NCI-H446 treated with DMSO at 0.1 percent for 48 hours (cell line): ENCODE measurements around the gene FHIT.
"Not testable (repeated sequence)": the region's sequence is repeated elsewhere in the genome, so short reads cannot be mapped to it uniquely, and the experiment has no call there.

ENCODE experiments used
- DNase-seq: peaks from one replicate; lab custom pipeline; 2025; lab: John Stamatoyannopoulos, UW

The FHIT gene

DNA sequence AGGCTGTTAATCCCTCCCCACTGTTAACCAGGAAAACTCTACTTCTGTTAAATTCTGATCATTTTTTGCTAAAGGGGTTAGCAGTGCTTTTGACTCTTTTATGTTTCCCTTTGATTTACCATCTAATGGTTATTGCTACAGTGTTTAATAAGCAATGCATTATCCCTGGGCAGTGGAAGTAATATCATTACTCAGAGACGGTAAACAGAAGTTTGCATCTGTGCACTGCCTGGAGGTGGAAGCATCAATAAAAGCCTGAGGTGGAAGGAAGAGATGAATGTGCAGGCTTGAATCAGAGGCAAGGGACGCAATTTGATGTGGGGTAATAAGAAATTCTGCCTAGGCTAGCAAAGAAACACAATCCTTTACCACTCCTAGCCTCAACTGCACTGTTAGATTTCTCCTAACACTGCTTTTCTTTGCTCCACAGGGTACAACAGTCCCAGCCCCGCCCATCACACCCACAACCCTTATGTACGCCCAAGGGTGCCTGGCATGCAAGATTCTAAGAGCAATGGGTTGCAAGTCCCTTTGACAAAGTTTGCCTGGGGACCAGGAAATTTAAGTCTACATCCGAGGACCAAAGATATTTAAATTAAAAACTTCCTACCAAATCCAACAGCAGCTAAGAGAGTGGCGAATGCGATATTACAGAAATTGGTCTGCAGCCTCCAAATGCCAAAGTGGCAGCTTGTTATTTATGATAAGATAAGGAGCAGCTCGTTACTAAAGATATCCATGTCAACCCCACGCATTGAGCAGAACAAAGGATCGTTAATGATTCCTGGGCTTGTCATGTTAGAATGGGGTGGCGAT is 261.4 kb downstream of the FHIT start:
- no peak for DNase-seq

DNA sequence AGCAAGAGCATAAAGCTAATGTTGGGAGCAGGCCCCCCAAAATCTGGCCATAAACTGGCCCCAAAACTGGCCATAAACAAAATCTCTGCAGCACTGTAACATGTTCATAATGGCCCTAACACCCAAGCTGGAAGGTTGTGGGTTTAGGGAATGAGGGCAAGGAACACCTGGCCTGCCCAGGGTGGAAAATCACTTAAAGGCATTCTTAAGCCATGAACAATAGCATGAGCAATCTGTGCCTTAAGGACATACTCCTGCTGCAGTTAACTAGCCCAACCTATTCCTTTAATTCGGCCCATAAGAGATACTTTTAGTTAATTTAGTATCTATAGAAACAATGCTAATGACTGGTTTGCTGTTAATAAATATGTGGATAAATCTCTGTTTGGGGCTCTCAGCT is 264.1 kb downstream of the FHIT start:
- not testable (repeated sequence) for DNase-seq

DNA sequence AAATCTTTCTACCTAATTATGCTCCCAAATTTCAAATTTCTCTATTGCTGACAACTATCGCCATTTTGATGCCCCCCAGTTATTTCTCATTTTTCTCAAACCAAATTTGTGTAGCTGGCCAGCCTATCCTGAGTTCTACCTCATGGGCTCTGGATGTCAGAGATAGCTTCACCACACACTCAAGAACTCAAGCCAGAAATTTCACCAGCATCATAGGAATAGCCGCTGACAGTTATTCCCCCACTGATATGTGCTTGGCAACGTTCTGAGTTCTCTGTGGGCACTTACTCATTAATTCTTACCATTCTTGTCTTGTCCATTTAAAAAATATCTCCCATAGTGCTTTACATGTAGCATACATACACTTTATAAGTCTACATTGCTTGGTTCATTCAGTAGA is 264.7 kb downstream of the FHIT start:
- no peak for DNase-seq

DNA sequence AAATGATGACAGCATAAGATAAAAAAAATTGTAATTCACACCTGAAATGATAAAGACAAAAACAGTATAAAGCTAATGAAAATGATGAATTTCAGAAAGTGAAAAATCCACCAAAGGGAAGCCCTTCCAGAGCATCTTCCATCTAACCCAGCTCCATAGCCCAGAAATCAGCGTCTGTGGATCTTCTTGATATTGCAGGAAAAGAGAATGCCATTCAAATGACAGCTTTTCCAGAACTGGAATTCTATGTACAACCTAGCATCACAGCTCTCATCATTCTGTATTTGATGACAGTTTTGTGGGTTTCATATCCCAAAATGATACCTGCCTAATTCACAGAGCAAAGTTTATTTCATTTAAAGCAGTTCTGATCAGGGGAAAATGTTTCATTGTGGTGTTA is 267.3 kb downstream of the FHIT start:
- no peak for DNase-seq

DNA sequence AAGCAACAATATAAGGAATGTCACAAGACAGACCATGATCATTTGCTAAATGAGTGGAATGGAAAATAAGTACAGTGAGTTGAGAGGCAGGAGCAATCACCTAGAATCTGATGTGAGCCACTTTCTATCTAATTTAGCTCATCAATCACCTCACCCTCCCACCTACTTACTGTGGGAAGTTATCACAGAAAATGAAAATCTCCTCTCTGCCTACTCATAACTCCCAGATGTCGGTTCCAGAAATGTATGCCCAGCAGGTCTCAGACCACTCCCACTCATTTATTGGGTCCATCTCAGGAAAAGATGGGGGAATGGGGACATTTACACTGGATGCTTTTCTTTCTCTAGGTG is 270.9 kb downstream of the FHIT start:
- no peak for DNase-seq

DNA sequence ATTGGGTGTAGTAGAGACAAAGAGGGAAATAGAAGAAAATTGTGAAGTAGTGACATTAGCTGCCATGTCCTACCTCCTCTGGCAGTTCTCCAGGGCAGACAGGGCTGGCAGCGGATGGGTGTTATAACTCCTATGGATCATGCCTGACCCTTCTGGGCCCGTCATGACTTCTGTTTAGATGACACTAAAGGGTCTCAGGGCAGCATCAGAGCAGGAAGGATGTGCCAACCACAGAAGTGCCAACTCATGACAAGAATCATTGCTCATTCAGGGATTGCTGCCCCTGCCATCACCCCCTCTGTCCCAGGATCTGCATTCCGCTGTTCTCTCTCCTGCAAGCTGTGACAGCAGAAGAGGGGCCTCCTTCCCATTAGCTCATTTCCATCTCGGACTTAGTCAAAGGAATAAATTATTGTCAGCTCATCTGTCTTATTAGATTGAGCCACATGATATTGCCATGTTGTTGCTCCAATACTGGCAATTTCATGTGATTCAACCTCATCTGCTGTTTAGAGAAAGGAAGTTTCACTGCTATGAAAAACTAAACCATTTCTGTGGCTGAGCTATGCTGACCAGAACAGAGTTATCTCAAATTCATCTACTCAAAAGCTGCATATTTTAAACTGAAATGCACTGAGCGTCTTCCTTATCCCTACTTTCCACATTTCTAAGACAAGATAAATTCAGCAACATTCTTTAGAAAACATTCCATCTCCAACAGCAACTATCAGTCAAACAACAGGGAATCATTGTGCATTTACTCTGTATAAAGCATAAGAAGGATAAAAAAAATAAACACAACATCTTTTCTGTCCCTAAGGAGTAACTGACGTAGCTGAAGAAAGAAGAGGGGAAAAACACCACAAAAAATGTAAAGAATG is 271.6 kb downstream of the FHIT start:
- DNase-seq = no peak

DNA sequence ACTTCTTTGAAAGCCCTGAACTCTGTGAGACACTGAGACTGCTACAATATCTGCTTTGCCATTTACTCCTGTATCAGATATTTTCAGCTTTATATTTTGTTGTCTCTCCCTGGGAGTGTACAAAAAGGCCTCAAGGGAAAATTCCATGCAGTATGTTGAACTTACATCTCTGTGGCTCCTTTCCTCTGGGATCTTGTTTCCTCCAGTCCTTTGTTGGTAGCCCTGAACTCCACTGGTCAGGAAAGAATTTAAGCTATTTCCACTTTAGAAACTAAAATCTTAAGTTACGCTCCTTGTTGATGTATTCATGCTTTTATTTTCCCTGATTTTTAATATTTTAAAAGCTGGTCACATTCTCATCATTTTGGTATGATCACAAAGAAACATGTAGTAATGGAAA is 277.9 kb downstream of the FHIT start:
- DNase-seq = no peak

DNA sequence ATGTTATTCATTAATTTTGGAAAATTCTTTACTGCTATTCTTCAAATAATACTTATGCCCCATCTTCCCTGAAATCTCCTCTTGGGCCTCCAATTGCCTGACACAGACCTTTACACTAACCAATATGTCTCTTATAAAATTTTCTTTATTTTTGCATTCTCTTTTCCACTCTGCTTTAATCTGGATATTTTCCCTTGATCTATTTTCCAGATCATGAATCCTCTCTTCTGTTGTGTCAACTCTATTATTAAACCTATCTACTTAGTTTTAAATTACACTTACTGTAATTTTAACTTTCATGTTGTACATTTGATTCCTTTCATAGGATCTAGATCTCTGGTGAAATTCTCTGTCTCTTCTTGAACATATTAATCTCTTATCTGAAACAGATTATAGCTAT is 278.7 kb downstream of the FHIT start:
- no peak for DNase-seq

DNA sequence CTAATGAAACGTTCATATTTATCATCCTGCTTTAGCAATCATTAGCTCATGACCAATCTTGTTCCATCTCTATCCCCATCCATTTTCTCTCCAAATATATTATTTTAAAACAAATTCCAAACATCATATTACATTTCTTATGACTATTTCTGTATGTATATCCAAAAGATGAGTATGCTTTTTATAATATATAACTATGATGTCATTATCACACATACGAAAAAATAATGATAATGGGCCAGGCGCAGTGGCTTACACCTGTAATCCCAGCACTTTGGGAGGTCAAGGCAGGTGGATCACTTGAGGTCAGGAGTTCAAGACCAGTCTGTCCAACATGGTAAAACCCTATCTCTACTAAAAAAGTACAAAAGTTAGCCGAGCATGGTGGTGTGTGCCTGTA is 280.4 kb downstream of the FHIT start:
- no peak for DNase-seq

DNA sequence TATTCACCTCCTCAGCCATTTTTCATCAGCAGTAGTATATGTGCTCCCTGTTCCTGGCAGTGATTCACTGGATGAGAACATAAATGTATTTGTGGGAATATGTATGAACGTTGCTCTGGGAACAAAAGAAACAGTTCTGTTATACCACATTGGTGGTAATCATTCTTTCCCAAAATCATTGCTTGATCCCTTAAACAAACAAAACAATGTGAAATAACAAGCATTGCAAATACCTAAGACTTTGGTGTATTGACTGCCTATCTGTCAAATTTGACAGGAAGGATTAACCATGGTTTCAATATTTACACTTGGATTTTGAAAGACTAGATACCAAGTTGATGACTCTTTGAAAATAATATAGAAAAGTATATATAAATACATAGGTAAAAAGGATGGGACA is 284.1 kb downstream of the FHIT start:
- DNase-seq = no peak

DNA sequence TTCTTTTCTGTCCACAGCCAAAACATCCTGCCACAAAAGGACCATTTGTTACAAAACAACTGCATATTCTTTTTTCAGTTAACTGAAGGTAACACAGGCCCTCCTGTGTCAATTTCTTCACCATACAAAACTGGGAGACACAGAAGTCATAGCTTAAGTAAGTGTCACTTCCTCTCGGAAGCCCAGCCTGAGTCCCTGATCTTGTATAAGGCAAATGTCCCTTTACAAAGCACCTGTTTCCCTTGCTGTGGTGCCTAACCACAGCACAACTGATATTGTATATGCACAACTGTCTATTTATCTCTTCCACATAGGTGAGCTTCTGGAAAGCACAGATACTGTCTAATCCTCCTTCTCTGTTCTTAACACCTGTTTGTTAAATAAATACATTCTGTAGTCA is 293.7 kb downstream of the FHIT start:
- no peak for DNase-seq

DNA sequence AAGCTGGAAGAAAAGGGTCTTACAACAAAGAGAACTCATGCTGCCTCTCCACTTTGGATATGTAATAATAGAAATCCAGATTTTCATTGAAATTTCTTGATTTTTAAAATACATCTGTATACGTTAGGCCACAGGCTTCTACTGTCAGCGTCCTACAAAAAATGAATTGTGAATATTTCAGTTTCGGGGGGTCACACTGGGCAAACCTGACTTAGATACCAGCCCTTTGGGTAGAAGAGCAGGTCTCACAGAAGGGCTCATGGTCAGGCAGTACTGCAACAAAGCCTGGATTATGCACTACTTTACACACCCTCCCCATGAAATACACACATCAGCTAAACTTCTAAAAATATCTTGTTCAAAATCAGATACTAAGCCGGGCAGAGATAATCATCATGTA is 294.5 kb downstream of the FHIT start:
- DNase-seq = no peak

DNA sequence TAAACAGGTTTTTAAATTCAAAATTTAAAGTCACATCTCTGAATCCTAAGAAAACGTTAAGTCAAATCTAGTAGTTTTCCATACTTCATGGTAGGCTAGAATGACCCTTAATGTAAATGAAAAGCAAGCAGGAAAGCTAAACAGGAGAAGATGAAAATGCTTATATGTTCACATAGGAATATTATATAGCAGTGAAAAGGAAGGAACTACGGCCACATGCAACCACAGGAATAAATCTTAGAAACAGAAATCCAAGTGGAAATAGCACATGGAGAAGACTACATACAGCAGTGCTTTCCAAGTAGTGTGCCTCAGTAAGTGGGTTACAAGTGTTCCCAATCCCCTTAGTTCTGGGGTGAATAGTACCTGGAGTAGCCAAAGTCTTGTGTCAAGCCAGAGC is 296.2 kb downstream of the FHIT start:
- DNase-seq = no peak

DNA sequence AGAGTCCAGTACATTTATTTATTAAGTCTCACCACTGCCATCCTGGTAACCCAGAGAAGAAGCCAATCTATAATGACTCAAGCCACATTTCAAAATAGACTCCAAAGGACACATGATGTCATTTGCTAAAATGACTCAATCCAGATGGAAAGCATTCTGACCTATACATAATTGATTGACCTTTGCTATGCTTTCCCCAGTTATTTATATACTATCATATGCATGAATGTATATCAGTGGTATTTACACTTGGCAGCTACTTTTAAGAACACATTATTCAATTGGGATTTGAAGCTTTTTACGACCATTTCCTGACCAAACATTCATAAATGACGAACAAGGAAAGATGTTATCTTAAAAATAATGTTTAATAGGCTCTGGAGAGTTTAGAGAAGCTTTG is 297.2 kb downstream of the FHIT start:
- DNase-seq = no peak

DNA sequence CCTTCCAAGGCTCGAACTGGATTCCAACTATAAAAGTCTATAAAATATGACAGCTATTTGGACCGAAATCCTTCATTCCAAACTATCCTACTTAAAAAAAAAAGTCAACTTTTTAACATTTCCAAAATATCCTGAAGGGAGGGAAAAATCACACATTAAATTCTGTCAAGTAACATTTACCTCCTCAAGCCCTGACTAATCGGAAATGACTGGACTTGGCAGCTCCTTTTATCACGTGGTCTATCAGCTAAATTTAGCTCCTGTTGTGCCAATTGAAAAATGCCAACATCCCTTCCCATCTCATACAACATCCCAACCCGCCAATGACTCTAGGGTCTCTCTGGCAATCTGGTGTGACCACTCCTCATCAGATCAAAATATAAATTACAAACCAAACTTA is 297.9 kb downstream of the FHIT start:
- no peak for DNase-seq

DNA sequence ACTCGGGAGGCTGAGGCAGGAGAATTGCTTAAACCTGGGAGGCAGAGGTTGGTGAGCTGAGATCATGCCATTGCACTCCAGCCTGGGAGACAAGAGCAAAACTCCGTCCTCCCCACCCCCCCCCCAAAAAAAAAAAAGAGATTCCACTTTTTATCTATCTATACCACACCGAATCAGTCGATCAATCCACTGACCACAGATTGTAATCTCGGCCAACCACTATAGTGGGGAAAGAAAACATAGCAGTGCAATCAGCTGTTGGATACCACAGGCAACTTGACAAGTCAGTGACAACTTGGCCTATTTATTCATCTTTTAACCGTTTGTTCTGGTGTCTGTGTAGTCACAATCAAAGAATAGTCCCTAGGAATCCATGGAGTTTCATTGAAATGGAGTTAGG is 299.2 kb downstream of the FHIT start:
- no peak for DNase-seq

DNA sequence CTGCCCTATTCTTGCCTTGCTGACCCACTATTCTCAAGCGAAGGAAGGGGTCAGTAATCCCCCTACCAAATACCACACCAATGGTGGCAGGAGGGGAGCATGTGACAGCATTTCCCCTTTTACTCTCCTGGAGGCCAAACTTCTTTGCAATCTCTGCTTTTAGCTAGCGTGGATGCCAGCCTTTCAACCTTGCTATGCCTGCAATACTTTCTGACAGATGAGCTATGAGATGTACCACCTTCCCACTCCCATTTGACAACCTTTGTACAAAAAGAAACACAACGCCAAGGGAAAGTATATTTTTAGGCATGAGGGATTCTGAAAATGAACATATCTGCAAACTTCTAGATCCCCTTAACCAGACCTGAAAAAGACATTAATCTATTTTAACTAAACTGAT is 302.1 kb downstream of the FHIT start:
- no peak for DNase-seq

DNA sequence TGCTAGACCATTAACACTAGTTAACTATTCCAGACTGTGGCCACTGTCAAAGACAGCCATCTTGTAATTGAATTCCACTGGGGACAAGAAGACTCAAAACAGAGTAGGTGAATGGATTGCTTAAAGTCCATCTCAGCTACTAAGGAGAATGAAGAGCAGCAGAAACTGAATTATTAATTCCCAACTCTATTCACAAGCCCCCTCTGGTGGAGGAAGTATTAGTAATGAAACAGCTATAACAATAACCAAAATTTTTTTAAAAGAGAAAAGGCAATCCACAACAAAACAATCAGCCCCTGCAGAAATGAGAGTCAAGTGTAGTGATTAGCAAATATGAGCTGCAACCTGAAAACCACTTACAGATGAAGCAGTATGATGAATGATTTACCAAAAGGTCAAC is 302.8 kb downstream of the FHIT start:
- DNase-seq = no peak

DNA sequence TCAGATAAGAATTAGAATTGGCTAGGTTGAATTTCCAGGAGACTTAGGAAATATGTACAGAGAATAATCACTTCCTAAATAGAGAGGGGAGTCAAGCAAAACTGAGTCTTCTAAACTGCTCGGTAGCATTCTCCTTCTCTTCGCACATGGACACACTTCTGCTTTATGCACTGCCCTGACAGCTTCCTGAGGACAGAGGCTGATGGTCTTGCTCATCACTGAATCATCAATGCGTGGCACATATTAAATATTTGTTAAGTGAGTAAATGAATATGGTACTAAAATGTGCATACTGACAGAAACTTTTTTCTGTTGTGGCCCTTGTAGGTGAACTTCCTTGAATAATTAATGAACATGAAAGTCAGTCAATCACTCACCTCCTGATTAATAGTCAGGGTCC is 315.5 kb downstream of the FHIT start:
- no peak for DNase-seq

DNA sequence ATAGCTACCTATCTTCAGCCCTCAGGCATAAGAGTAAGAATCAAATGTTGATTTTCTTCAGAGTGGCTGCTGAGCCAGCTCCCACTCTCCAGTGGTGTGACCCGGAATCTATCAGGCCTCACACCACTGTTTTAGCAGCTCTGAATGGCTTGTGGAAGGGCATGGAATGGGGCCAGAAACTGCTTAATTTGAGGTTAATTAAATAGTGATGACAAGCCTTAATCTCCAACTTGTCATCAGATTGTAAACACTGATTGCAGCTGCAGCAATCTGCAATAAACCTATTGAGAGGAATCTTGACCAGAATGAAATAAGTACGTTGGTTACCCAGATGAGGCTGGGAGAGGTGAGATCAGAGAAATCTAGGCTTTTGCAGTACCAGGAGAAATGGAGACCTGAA is 317.4 kb downstream of the FHIT start:
- no peak for DNase-seq

DNA sequence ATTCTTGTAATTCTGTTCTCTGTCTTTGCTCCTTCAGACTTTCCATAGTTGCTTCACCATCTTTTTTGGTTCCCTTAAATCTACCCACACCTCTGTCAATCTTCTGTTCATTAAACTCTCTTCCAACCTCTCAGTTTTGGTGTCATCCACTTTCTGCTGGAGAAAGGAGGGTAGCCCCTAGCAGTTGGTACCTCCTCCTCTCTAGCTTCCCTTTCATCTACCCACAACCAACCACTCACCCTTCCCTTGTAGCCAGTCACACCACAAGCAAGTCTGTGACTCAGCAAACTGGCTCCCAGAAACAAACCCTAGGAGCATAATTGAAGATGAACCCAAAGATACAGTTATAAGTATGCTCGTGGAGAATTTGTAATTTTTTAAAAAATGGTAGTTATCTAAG is 318.6 kb downstream of the FHIT start:
- DNase-seq = no peak

DNA sequence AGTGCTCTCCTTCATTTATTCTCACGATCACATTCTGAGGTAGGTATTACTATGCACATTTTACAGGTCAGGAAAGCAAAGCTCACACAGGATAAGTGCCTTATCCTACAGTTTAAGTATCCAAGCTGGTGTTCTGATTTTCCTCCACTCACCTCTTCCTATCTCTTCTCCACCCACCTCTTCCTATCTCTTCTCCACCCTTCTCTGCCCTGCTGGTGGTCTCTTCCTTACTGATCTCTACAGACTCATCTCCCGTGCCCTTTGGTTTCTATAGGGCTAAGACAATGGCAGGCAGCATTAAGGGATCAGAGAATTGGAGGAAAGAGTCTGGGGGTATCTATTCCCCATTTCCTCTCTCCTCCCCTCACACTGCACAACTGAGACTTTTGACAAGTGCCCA is 319.1 kb downstream of the FHIT start:
- DNase-seq = no peak

DNA sequence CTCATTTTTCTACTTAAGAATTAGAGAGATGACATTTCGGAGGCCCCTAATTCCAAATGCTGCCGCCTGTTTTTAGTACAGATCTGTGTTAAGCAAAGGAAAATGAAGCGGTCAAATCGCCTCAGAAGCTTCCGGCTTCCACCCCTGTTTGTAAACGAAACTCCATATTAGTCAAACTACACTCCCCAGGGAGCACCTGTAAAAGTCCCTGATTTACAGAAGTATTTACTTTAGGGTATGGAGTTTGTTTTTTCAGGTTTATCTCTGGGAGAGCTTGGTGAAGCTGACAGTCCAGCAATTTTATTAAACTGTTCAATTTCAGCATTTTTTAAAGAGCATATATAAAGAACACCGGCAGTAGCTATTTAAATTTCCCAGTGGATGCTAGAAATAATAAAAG is 319.8 kb downstream of the FHIT start:
- no peak for DNase-seq

DNA sequence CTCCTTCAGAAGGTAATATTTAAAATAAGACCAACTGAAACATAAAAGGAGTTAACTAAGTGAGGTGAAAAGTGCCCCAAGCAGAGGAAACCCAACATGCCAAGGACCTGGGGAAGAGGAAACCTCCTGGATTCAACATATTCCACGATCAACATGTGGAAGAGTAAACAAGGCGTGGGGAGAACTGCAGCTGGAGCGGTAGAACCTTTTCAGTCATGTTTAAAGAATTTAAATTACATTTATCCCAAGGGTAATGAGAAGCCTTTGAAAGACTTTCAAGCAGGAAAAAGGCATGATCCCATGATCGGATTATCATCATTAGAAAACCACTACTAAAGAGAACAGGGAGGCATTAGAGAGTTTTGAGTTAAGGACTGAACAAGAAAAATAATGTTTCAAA is 330.7 kb downstream of the FHIT start:
- no peak for DNase-seq
